T-cell (primary cell): ENCODE results near the gene FAM110A. TPM values are rescaled to one million over a fixed set of nuclear protein-coding genes. Genes with fewer than 3 reads are reported as not detected.
A peak's percentile ranks its signal among the peaks of the same experiment; 100 is the strongest.

Source experiments
- ATAC-seq, 4 experiments: fragments of 200-7000 bp in 3 of 4; fragments of 150-1000 bp in 1 of 4; cut with Tn5 transposase; replicated peaks in 1 of 4; 1 replicate in 3 of 4; 2 replicates in 1 of 4; pipeline ENCODE4 v1.10.0; 2021; ENCODE audit warnings: moderate library complexity in 3 of 4, mild to moderate bottlenecking in 2 of 4, moderate number of reproducible peaks in 1 of 4
- CTCF ChIA-PET, 2 donors: fragments of 300-600 bp; sonication (Branson Sonifier 250); formaldehyde crosslinking; loops; one replicate each; lab custom pipeline; 2022; ENCODE audit warnings: antibody characterized with exemption in 2 of 2; lab: Charles Lee
- POLR2A ChIA-PET, 2 donors: fragments of 300-600 bp; sonication (Branson Sonifier 250); formaldehyde crosslinking; loops; one replicate each; lab custom pipeline; 2022; ENCODE audit warnings: antibody characterized with exemption in 2 of 2; lab: Charles Lee
- DNase-seq, 35 experiments: peaks; one replicate each; pipeline versions ENCODE4 v3.0.0 to v3.0.0-alpha.2; 2013 to 2023
- H3K27ac ChIP-seq: one replicate; pipeline ENCODE4 v1.5.1; 2013; ENCODE audit warnings: low read length
- H3K27me3 ChIP-seq, 2 experiments: replicated peaks in 1 of 2; 1 replicate in 1 of 2; 2 replicates in 1 of 2; pipeline versions ENCODE4 v1.6.1 to v1.7.0; 2013; ENCODE audit warnings: low read length in 1 of 2, mixed read lengths in 1 of 2; ENCODE audit not compliant: control insufficient read depth in 2 of 2, insufficient read depth in 2 of 2; ENCODE audit errors: extremely low read depth in 1 of 2
- H3K36me3 ChIP-seq, 2 donors: 1 replicate in 1 of 2; 2 replicates in 1 of 2; pipeline versions ENCODE4 v1.6.1 to v1.7.0; 2013; ENCODE audit warnings: low read length in 1 of 2; ENCODE audit not compliant: control insufficient read depth in 2 of 2, insufficient read depth in 1 of 2; ENCODE audit errors: extremely low read depth in 1 of 2
- H3K4me1 ChIP-seq, 2 experiments: 1 replicate in 1 of 2; 2 replicates in 1 of 2; pipeline versions ENCODE4 v1.6.1 to v1.7.0; 2013; ENCODE audit warnings: low read length in 2 of 2, mixed read lengths in 1 of 2; ENCODE audit not compliant: insufficient read depth in 2 of 2, control insufficient read depth in 1 of 2; ENCODE audit errors: extremely low read depth in 1 of 2
- H3K4me3 ChIP-seq, 2 donors: 1 replicate in 1 of 2; 2 replicates in 1 of 2; pipeline versions ENCODE4 v1.5.1 to v1.7.0; 2013; ENCODE audit warnings: mild to moderate bottlenecking in 2 of 2, low read length in 1 of 2, moderate library complexity in 1 of 2; ENCODE audit not compliant: control insufficient read depth in 1 of 2; ENCODE audit errors: extremely low read depth in 1 of 2
- H3K9me3 ChIP-seq: 2 replicates; pipeline ENCODE4 v1.7.0; 2013
- H3K27ac Mint-ChIP-seq, 2 donors: one replicate each; pipeline ENCODE4 v1.8.0; 2020 to 2021; ENCODE audit warnings: mild to moderate bottlenecking in 2 of 2, mixed read lengths in 2 of 2
- H3K27me3 Mint-ChIP-seq, 2 donors: one replicate each; pipeline ENCODE4 v1.8.0; 2021 to 2022; ENCODE audit warnings: mixed read lengths in 2 of 2
- H3K36me3 Mint-ChIP-seq: one replicate; pipeline ENCODE4 v1.8.0; 2021; ENCODE audit warnings: mixed read lengths
- H3K4me1 Mint-ChIP-seq, 3 donors: one replicate each; pipeline ENCODE4 v1.8.0; 2020 to 2022; ENCODE audit warnings: mixed read lengths in 3 of 3, mild to moderate bottlenecking in 1 of 3
- H3K4me3 Mint-ChIP-seq, 3 donors: one replicate each; pipeline ENCODE4 v1.8.0; 2020 to 2022; ENCODE audit warnings: mild to moderate bottlenecking in 3 of 3, mixed read lengths in 3 of 3, moderate library complexity in 3 of 3
- H3K9me3 Mint-ChIP-seq, 3 donors: one replicate each; pipeline ENCODE4 v1.8.0; 2020 to 2022; ENCODE audit warnings: mixed read lengths in 3 of 3
- WGBS: methylation state at CpG from one replicate; pipeline ENCODE4 v1.1.5; 2013; ENCODE audit warnings: missing lambda C conversion rate; ENCODE audit not compliant: insufficient coverage; 5-methylcytosine and 5-hydroxymethylcytosine counted together
- total RNA-seq, 35 experiments: library from RNA in 6 of 35; stranded (reverse) in 6 of 35; fragments of 120-200 nt in 1 of 35; gene quantifications; one replicate each; pipeline versions ENCODE4 v1.2.1 to v1.2.4 and lab custom pipeline; 2013 to 2026

FAM110A gene
- total RNA-seq, 5 donors from 2014 or later (not counting 1 experiment from before 2014, with no cell fraction given) = 12.7 to 27.9 (median 26.9) TPM

DNA sequence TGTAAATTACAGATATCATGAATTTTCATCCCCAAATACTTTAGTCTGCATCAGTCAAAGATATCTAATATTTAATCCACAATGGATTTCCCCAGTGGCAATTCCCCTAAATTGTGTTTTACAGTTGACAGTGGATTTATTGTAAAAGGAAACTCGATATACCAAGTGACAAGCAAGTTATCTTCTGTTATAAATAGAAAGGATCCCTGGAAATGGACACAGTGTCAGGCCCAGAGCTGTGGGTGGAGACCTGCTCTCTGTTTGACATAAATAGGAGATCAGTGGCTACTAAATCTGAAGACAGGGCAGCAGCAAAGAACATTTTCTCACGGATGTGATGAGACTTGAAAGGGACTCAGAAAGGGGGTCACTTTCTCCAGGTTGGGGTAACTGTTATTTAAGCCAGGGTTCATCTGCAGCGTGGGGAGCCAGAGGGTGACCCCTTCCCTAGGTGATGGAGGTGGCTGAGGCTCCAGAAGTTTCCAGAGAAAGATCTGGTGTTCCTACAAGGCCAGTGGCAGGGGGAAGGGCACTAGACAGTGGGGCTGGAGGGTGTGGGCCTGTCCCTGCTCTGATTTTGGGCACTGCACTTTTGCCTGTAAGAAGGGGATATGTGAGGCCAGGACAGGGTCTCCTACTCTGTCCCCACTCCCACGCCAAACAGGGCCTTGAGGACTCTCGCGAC, 12.3 kb upstream of the FAM110A start:
- ATAC-seq (no peak), DNase-seq (no peak)
- H3K36me3 Mint-ChIP-seq = no peaks in the 10 kb centered on the region
- ChIA-PET POLR2A (no interaction called here), CTCF (no interaction called here)
- H3K27ac Mint-ChIP-seq = no peak overlapping the region
- no peaks in the 10 kb centered on the region for H3K9me3 Mint-ChIP-seq
- Histone ChIP-seq H3K4me1 (peaks cover 0 to 6% of the 10 kb centered on the region in 2 experiments), H3K4me3 (no peak overlapping the region), H3K36me3 (no peaks in the 10 kb centered on the region), H3K27ac (no peak overlapping the region), H3K9me3 (no peaks in the 10 kb centered on the region), H3K27me3 (peaks cover 0 to 11% of the 10 kb centered on the region in 2 experiments)
- H3K4me1 Mint-ChIP-seq = peaks cover 2 to 12% (median 10%) of the 10 kb centered on the region in 3 donors
- WGBS = 67% methylated on average over 3 of the region's 6 CpGs
- peaks cover 0 to 3% of the 10 kb centered on the region in 2 donors for H3K27me3 Mint-ChIP-seq
- no peak overlapping the region for H3K4me3 Mint-ChIP-seq

DNA sequence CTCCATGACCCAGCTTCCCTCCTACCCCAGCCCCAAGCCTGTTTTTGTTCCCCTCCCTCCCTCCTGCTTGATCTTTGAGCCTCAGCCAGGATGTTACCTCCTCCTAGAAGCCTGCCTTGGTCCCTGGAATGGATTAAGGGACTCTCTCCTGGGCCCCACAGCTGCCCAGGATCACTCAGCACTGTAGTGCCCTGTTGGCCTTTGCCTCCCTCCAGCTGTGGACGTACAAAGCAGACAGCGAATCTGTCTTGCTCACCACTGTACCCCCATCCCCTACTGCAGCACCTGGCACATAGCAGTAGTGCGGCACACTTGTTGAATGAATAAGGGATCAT, 11.8 kb upstream of the FAM110A start:
- peaks cover 0 to 5% of the 10 kb centered on the region in 2 experiments for H3K4me1 ChIP-seq
- Mint-ChIP-seq H3K4me1 (peaks cover 2 to 10% (median 10%) of the 10 kb centered on the region in 3 donors), H3K27ac (no peak overlapping the region), H3K9me3 (no peaks in the 10 kb centered on the region), H3K4me3 (no peak overlapping the region), H3K27me3 (peaks cover 0 to 3% of the 10 kb centered on the region in 2 donors), H3K36me3 (no peaks in the 10 kb centered on the region)
- POLR2A ChIA-PET = no interaction called here
- CTCF ChIA-PET = no interaction called here
- 70% methylated on average over 2 of the region's 3 CpGs for WGBS
- no peak for ATAC-seq
- no peaks in the 10 kb centered on the region for H3K36me3 ChIP-seq
- no peaks in the 10 kb centered on the region for H3K9me3 ChIP-seq
- H3K4me3 ChIP-seq = no peak overlapping the region
- no peak overlapping the region for H3K27ac ChIP-seq
- H3K27me3 ChIP-seq = peaks cover 0 to 9% of the 10 kb centered on the region in 2 experiments
- no peak for DNase-seq

DNA sequence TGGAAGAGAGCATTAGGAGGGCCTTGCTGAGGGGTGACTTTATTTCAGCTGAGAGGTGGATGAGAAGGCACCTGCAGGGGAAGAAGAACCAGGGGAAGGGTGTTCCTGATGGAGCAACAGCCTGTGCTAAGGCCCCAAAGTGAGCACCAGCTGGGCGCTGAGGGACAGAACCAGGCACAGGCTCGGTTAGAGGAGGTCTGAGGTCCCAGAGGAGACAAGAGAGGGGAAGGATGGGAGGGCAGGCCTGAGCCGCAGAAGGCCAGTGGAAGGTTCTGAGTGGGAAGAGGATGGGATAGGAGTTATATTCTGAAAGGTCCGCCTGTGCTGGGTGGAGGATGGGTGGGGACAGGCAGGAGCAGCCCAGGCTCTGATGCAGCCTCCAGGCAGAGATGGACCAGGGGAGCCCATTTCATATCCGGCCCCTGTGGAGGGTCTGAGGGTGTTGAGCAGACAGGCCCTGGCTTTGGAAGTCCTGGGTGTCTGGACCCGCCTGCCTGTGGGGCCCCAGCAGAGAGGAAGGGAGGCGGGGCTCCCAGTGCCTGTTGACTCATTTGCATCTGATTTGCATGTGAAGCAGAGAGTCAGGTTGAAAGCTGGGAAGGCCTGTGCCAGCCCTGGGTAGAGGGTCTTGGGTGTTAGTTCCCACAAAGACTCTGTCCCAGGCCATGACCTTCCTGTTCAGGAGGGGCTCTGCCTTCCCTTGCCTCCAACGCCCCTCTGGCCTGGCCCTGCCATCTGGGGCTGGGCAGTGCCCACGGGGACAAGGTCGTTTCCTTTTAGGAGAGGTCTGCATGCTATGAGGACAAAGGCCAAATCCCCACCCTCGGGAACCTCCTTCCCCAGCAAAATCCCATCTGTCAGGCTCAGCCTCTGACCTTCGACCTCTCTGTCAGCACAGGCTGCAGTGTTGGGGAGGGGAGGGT, 10.6 kb upstream of the FAM110A start:
- Mint-ChIP-seq H3K36me3 (no peaks in the 10 kb centered on the region), H3K4me3 (no peak overlapping the region), H3K27me3 (peaks cover 0 to 3% of the 10 kb centered on the region in 2 donors), H3K4me1 (peaks cover 2 to 10% (median 8%) of the 10 kb centered on the region in 3 donors), H3K27ac (no peak overlapping the region), H3K9me3 (no peaks in the 10 kb centered on the region)
- no peaks in the 10 kb centered on the region for H3K9me3 ChIP-seq
- ChIA-PET POLR2A (no interaction called here), CTCF (no interaction called here)
- H3K4me1 ChIP-seq = peaks cover 0 to 5% of the 10 kb centered on the region in 2 experiments
- 88% methylated on average over 6 of the region's 12 CpGs for WGBS
- no peak overlapping the region for H3K4me3 ChIP-seq
- no peak overlapping the region for H3K27ac ChIP-seq
- H3K27me3 ChIP-seq = peaks cover 0 to 9% of the 10 kb centered on the region in 2 experiments
- ATAC-seq = no peak
- H3K36me3 ChIP-seq = no peaks in the 10 kb centered on the region
- DNase-seq = peak in 1 of 35 experiments; percentile 10

DNA sequence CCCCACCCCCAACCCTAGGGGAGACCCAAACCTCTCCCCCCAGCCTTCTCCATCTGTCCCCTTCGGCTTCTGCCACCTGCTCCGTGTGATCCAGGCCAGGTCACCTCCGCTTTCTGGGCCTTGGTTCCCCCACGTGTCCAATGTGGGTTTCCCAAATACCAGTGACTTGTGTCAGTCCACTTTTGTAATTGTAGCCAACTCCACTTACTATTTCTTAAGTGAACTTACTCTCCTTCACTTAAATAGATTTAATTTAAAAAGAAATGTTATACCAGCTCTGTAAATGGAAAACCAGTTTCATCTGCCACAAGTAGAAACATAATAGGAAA, 10.0 kb upstream of the FAM110A start:
- ATAC-seq = no peak
- no peak overlapping the region for H3K27ac Mint-ChIP-seq
- H3K4me3 Mint-ChIP-seq = no peak overlapping the region
- WGBS = 100% methylated on average over 4 of the region's 4 CpGs
- peaks cover 0 to 5% of the 10 kb centered on the region in 2 experiments for H3K4me1 ChIP-seq
- no peaks in the 10 kb centered on the region for H3K9me3 ChIP-seq
- no peak overlapping the region for H3K27ac ChIP-seq
- POLR2A ChIA-PET = no interaction called here
- CTCF ChIA-PET = no interaction called here
- H3K27me3 Mint-ChIP-seq = peaks cover 0 to 3% of the 10 kb centered on the region in 2 donors
- no peak for DNase-seq
- H3K36me3 ChIP-seq = no peaks in the 10 kb centered on the region
- H3K9me3 Mint-ChIP-seq = no peaks in the 10 kb centered on the region
- H3K27me3 ChIP-seq = peaks cover 0 to 9% of the 10 kb centered on the region in 2 experiments
- H3K36me3 Mint-ChIP-seq = no peaks in the 10 kb centered on the region
- H3K4me3 ChIP-seq = no peak overlapping the region
- H3K4me1 Mint-ChIP-seq = peaks cover 2 to 10% (median 7%) of the 10 kb centered on the region in 3 donors

DNA sequence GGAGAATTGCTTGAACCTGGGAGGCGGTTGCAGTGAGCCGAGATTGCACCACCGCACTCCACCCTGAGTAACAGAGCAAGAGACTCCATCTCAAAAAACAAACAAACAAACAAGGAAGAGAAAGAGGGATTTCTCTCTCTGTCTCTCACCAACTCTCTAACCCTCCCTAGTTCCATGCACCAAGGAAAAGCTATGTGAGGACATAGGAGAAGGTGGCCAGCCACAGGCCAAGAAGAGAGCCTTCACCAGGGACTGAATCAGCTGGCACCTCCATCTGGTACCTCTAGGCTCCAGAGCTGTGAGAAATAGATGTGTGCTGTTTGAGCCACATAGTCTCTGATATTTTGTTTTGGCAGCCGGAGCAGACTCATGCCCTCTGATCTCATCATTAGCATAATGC, 9.0 kb upstream of the FAM110A start:
- 100% methylated on average over 1 of the region's 4 CpGs for WGBS
- H3K27ac ChIP-seq = no peak overlapping the region
- Mint-ChIP-seq H3K36me3 (no peaks in the 10 kb centered on the region), H3K27ac (no peak overlapping the region), H3K9me3 (no peaks in the 10 kb centered on the region), H3K4me3 (no peak overlapping the region), H3K27me3 (peaks cover 0 to 3% of the 10 kb centered on the region in 2 donors), H3K4me1 (peaks cover 2 to 10% (median 4%) of the 10 kb centered on the region in 3 donors)
- peaks cover 0 to 9% of the 10 kb centered on the region in 2 experiments for H3K27me3 ChIP-seq
- H3K4me3 ChIP-seq = no peak overlapping the region
- no peaks in the 10 kb centered on the region for H3K9me3 ChIP-seq
- H3K36me3 ChIP-seq = no peaks in the 10 kb centered on the region
- POLR2A ChIA-PET = no interaction called here
- CTCF ChIA-PET = interaction anchor here in 1 of 2 donors (0.9 kb wide), 1 partner anchor 9 kb away, joined by 4 read pairs; the partner anchor contains the start of gene FAM110A
- no peaks in the 10 kb centered on the region for H3K4me1 ChIP-seq
- ATAC-seq = no peak
- no peak for DNase-seq

DNA sequence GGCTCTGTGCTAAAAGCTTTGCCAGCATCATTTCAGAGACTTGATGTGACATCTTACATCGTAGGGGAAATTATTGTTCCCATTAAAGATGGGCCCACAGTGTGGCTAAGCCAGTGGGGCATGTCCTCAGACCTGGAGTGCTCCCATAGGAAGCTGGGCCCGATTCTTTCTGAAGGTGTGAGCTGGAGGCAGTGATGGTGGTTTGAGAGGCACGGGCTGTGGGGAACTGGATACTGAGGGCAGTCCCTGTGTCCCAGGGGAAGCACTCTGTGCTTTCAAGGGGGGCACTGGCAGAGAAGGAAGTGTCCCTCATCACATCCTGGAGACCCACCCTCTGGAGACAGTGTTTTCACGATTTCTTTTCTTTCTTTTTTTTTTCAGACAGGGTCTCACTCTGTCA, 8.6 kb upstream of the FAM110A start:
- POLR2A ChIA-PET = no interaction called here

More for the DNA sequence above, 8.6 kb upstream of the FAM110A start:
- Mint-ChIP-seq H3K4me1 (peaks cover 0 to 6% (median 2%) of the 10 kb centered on the region in 3 donors), H3K36me3 (no peaks in the 10 kb centered on the region), H3K27ac (no peak overlapping the region), H3K9me3 (no peaks in the 10 kb centered on the region), H3K27me3 (peaks cover 0 to 3% of the 10 kb centered on the region in 2 donors), H3K4me3 (no peak overlapping the region)
- peaks cover 0 to 9% of the 10 kb centered on the region in 2 experiments for H3K27me3 ChIP-seq
- DNase-seq (no peak), ATAC-seq (no peak)
- no peaks in the 10 kb centered on the region for H3K36me3 ChIP-seq
- no peaks in the 10 kb centered on the region for H3K4me1 ChIP-seq
- 75% methylated on average over 4 of the region's 4 CpGs for WGBS
- H3K4me3 ChIP-seq = no peak overlapping the region
- CTCF ChIA-PET = interaction anchor here in 1 of 2 donors (0.5 to 0.9 kb wide), 2 partner anchors 8 to 499 kb away, joined by 3 to 4 read pairs; partner anchors contain the start of gene FAM110A
- no peaks in the 10 kb centered on the region for H3K9me3 ChIP-seq
- no peak overlapping the region for H3K27ac ChIP-seq
